Glutamatergic neuron (in vitro differentiated cells): Measurements from ENCODE around the gene CACNA1I. TPM values are rescaled to one million over a fixed set of nuclear protein-coding genes. Genes with fewer than 3 reads are reported as not detected.

Experiments
- DNase-seq: peaks from one replicate; pipeline ENCODE4 v3.0.0; 2022
- H3K27ac Mint-ChIP-seq: one replicate; pipeline ENCODE4 v1.8.0; 2020; ENCODE audit warnings: mild to moderate bottlenecking, mixed read lengths, inconsistent platforms; ENCODE audit not compliant: unreplicated experiment
- H3K27me3 Mint-ChIP-seq: one replicate; pipeline ENCODE4 v1.8.0; 2020; ENCODE audit warnings: mild to moderate bottlenecking, moderate library complexity, mixed read lengths, inconsistent platforms; ENCODE audit not compliant: unreplicated experiment
- H3K36me3 Mint-ChIP-seq: one replicate; pipeline ENCODE4 v1.8.0; 2020; ENCODE audit warnings: mild to moderate bottlenecking, mixed read lengths, inconsistent platforms; ENCODE audit not compliant: unreplicated experiment
- H3K4me1 Mint-ChIP-seq: one replicate; pipeline ENCODE4 v1.8.0; 2020; ENCODE audit warnings: mild to moderate bottlenecking, low read depth, mixed read lengths, inconsistent platforms; ENCODE audit not compliant: unreplicated experiment
- H3K4me3 Mint-ChIP-seq: one replicate; pipeline ENCODE4 v1.8.0; 2020; ENCODE audit warnings: mild to moderate bottlenecking, mixed read lengths, inconsistent platforms; ENCODE audit not compliant: unreplicated experiment
- H3K9me3 Mint-ChIP-seq: one replicate; pipeline ENCODE4 v1.8.0; 2020; ENCODE audit warnings: mild to moderate bottlenecking, moderate library complexity, mixed read lengths, inconsistent platforms; ENCODE audit not compliant: unreplicated experiment
- CTCF ChIP-seq: fragments of 200-600 bp; sonication (generic); IDR thresholded peaks from one replicate; pipeline ENCODE4 v1.5.0; 2021; ENCODE audit not compliant: partially characterized antibody, unreplicated experiment
- total RNA-seq: library from RNA; stranded (reverse); fragmentation: NEBNext Ultra II Directional; extraction: Animal tissue kit (Norgen Biotek cat#: 25700); gene quantifications from one replicate; pipeline ENCODE4 v1.2.1, GENCODE V29; 2021; ENCODE audit not compliant: unreplicated experiment

The CACNA1I gene
- total RNA-seq, 1 donor from 2014 or later, result 0.12 TPM

- Mint-ChIP-seq H3K4me3 (no peak overlapping the region), H3K36me3 (no peaks in the 10 kb centered on the region), H3K27me3 (peaks cover 17% of the 10 kb centered on the region), H3K4me1 (peaks cover 23% of the 10 kb centered on the region), H3K9me3 (peaks cover 4% of the 10 kb centered on the region), H3K27ac (no peak overlapping the region)
- DNase-seq, result no peak
- TF ChIP-seq CTCF, result no peak
Measured at GRCh38 chr22:39595622-39596172, 25.1 kb downstream of the CACNA1I start.

GRCh38 chr22:39596601-39597000, 26.0 kb downstream of the CACNA1I start:
- TF ChIP-seq CTCF, result no peak
- H3K27ac Mint-ChIP-seq, result no peak overlapping the region

GRCh38 chr22:39597236-39597869, 26.8 kb downstream of the CACNA1I start:
- DNase-seq, result no peak
- Mint-ChIP-seq H3K36me3 (no peaks in the 10 kb centered on the region), H3K9me3 (peaks cover 7% of the 10 kb centered on the region), H3K27me3 (peaks cover 14% of the 10 kb centered on the region), H3K4me3 (no peak overlapping the region), H3K4me1 (peaks cover 22% of the 10 kb centered on the region), H3K27ac (no peak overlapping the region)
- no peak for TF ChIP-seq CTCF

More at GRCh38 chr22:39596601-39597000, 26.0 kb downstream of the CACNA1I start:
- Mint-ChIP-seq H3K27me3 (peaks cover 17% of the 10 kb centered on the region), H3K4me3 (no peak overlapping the region), H3K9me3 (peaks cover 10% of the 10 kb centered on the region), H3K36me3 (no peaks in the 10 kb centered on the region), H3K4me1 (peaks cover 26% of the 10 kb centered on the region)
- no peak for DNase-seq

- H3K27ac Mint-ChIP-seq, result peak overlapping the region; percentile 22
- H3K4me3 Mint-ChIP-seq, result no peak overlapping the region
- peaks cover 14% of the 10 kb centered on the region for H3K27me3 Mint-ChIP-seq
- peaks cover 14% of the 10 kb centered on the region for H3K4me1 Mint-ChIP-seq
- peaks cover 10% of the 10 kb centered on the region for H3K9me3 Mint-ChIP-seq
- TF ChIP-seq CTCF, result no peak
- H3K36me3 Mint-ChIP-seq, result peaks cover 3% of the 10 kb centered on the region
- DNase-seq, result peak; percentile 85
Measured at GRCh38 chr22:39598017-39598965, 27.7 kb downstream of the CACNA1I start.
